ENCODE measurements around the gene MGAT5.

The MGAT5 gene

GRCh38 chr2:134408386-134408785 lies 154.5 kb downstream of the MGAT5 start:
- no peaks in the 10 kb centered on the region for H3K27me3 ChIP-seq (ENCODE audit: control insufficient read depth in 3 of 3, insufficient read depth in 3 of 3, low read depth in 1 of 3, low read length in 3 of 3)
- H3K36me3 ChIP-seq (replicated peaks in 1 of 2; ENCODE audit: control insufficient read depth in 2 of 2, insufficient read depth in 2 of 2, low read length in 2 of 2), result peaks cover 2 to 29% of the 10 kb centered on the region in 2 donors
- H2BK120ac ChIP-seq (ENCODE audit: low read depth, low read length), result no peak overlapping the region
- no peak overlapping the region for H3K4ac ChIP-seq (ENCODE audit: low read length)
- H3K4me1 ChIP-seq (ENCODE audit: control insufficient read depth in 2 of 2, insufficient read depth in 1 of 2, low read depth in 1 of 2, low read length in 2 of 2), result peaks cover 7 to 12% of the 10 kb centered on the region in 2 donors
- no peak overlapping the region for H3K4me3 ChIP-seq (ENCODE audit: low read length in 2 of 2)
- H3K9me3 ChIP-seq (replicated peaks in 1 of 2; ENCODE audit: control insufficient read depth in 2 of 2, insufficient read depth in 1 of 2, low read depth in 1 of 2, low read length in 2 of 2), result no peaks in the 10 kb centered on the region
- H4K8ac ChIP-seq (ENCODE audit: low read depth, low read length), result no peak overlapping the region
- DNase-seq (ENCODE audit: low spot score), result no peak
- no peak overlapping the region for H3K27ac ChIP-seq (replicated peaks; ENCODE audit: low read length)
- no peak overlapping the region for H2AK5ac ChIP-seq (ENCODE audit: low read depth, low read length)
- no peak overlapping the region for H4K91ac ChIP-seq (ENCODE audit: low read depth, low read length, poor library complexity)
- no peak overlapping the region for H3K23ac ChIP-seq (ENCODE audit: low read depth, low read length, poor library complexity)
- H3K18ac ChIP-seq (ENCODE audit: low read length), result no peak overlapping the region
- H2BK15ac ChIP-seq (ENCODE audit: low read length), result no peak overlapping the region
- H2BK5ac ChIP-seq (ENCODE audit: low read length), result no peak overlapping the region
- H3K79me1 ChIP-seq (ENCODE audit: low read depth, low read length), result no peaks in the 10 kb centered on the region
- WGBS, 2 donors (ENCODE audit: extremely low coverage in 2 of 2, insufficient read length in 2 of 2, insufficient replicate concordance in 1 of 2), result no CpG with 5 or more reads among the region's 3 CpGs
- H2BK12ac ChIP-seq (ENCODE audit: low read length), result no peak overlapping the region
- H3K14ac ChIP-seq (ENCODE audit: low read length), result no peak overlapping the region
- H3K9ac ChIP-seq (ENCODE audit: low read depth, low read length, poor library complexity), result no peak overlapping the region
- H2AFZ ChIP-seq (ENCODE audit: low read length), result no peak overlapping the region
- H3K4me2 ChIP-seq (ENCODE audit: insufficient read depth, low read length, poor library complexity, severe bottlenecking), result no peak overlapping the region

GRCh38 chr2:134408791-134409190 lies 154.9 kb downstream of the MGAT5 start:
- no peak overlapping the region for H2BK5ac ChIP-seq (ENCODE audit: low read length)
- no peak overlapping the region for H4K91ac ChIP-seq (ENCODE audit: low read depth, low read length, poor library complexity)
- WGBS, 2 donors (ENCODE audit: extremely low coverage in 2 of 2, insufficient read length in 2 of 2, insufficient replicate concordance in 1 of 2), result no CpG with 5 or more reads among the region's 3 CpGs
- H3K27me3 ChIP-seq (ENCODE audit: control insufficient read depth in 3 of 3, insufficient read depth in 3 of 3, low read depth in 1 of 3, low read length in 3 of 3), result no peaks in the 10 kb centered on the region
- peaks cover 0 to 25% of the 10 kb centered on the region in 2 donors for H3K36me3 ChIP-seq (replicated peaks in 1 of 2; ENCODE audit: control insufficient read depth in 2 of 2, insufficient read depth in 2 of 2, low read length in 2 of 2)
- no peak for DNase-seq (ENCODE audit: low spot score)
- H3K27ac ChIP-seq (replicated peaks; ENCODE audit: low read length), result no peak overlapping the region
- H3K79me1 ChIP-seq (ENCODE audit: low read depth, low read length), result no peaks in the 10 kb centered on the region
- H2BK15ac ChIP-seq (ENCODE audit: low read length), result no peak overlapping the region
- peaks cover 7 to 12% of the 10 kb centered on the region in 2 donors for H3K4me1 ChIP-seq (ENCODE audit: control insufficient read depth in 2 of 2, insufficient read depth in 1 of 2, low read depth in 1 of 2, low read length in 2 of 2)
- no peaks in the 10 kb centered on the region for H3K9me3 ChIP-seq (replicated peaks in 1 of 2; ENCODE audit: control insufficient read depth in 2 of 2, insufficient read depth in 1 of 2, low read depth in 1 of 2, low read length in 2 of 2)
- H3K14ac ChIP-seq (ENCODE audit: low read length), result no peak overlapping the region
- no peak overlapping the region for H4K8ac ChIP-seq (ENCODE audit: low read depth, low read length)
- H3K9ac ChIP-seq (ENCODE audit: low read depth, low read length, poor library complexity), result no peak overlapping the region
- no peak overlapping the region for H3K4me3 ChIP-seq (ENCODE audit: low read length in 2 of 2)
- H3K23ac ChIP-seq (ENCODE audit: low read depth, low read length, poor library complexity), result no peak overlapping the region
- no peak overlapping the region for H2BK12ac ChIP-seq (ENCODE audit: low read length)
- H3K4ac ChIP-seq (ENCODE audit: low read length), result no peak overlapping the region
- H2BK120ac ChIP-seq (ENCODE audit: low read depth, low read length), result no peak overlapping the region
- no peak overlapping the region for H3K4me2 ChIP-seq (ENCODE audit: insufficient read depth, low read length, poor library complexity, severe bottlenecking)
- H2AK5ac ChIP-seq (ENCODE audit: low read depth, low read length), result no peak overlapping the region
- H2AFZ ChIP-seq (ENCODE audit: low read length), result no peak overlapping the region
- no peak overlapping the region for H3K18ac ChIP-seq (ENCODE audit: low read length)

DNA sequence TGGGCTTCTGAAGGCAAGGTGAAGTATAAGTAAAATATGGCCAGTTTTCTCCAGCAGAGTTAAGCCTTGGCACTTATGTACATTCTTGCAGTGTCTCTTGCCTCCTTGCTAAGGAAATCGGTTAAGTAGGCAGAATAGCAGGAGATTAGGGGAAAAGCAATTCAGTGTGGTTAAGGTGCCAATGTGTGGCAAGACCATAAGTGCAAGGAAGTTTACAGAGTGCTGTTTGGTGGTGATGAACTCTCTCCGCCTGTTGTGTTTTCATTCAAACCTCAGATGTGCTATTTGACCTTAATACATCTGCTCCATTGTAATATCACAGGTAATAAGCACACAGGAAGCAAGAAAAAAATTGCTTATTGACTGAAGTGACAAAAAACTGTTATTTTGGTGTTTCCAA lies 156.1 kb downstream of the MGAT5 start:
- Histone ChIP-seq H3K4ac (ENCODE audit: low read length) (no peak overlapping the region), H2AFZ (ENCODE audit: low read length) (no peak overlapping the region), H3K14ac (ENCODE audit: low read length) (no peak overlapping the region), H2BK15ac (ENCODE audit: low read length) (no peak overlapping the region), H3K9ac (ENCODE audit: low read depth, low read length, poor library complexity) (no peak overlapping the region), H3K4me1 (ENCODE audit: control insufficient read depth in 2 of 2, insufficient read depth in 1 of 2, low read depth in 1 of 2, low read length in 2 of 2) (peaks cover 7 to 12% of the 10 kb centered on the region in 2 donors), H3K23ac (ENCODE audit: low read depth, low read length, poor library complexity) (no peak overlapping the region), H2BK12ac (ENCODE audit: low read length) (no peak overlapping the region), H3K4me2 (ENCODE audit: insufficient read depth, low read length, poor library complexity, severe bottlenecking) (no peak overlapping the region), H3K4me3 (ENCODE audit: low read length in 2 of 2) (no peak overlapping the region), H4K91ac (ENCODE audit: low read depth, low read length, poor library complexity) (no peak overlapping the region), H4K8ac (ENCODE audit: low read depth, low read length) (no peak overlapping the region), H2BK5ac (ENCODE audit: low read length) (no peak overlapping the region), H2BK120ac (ENCODE audit: low read depth, low read length) (no peak overlapping the region), H3K27me3 (ENCODE audit: control insufficient read depth in 3 of 3, insufficient read depth in 3 of 3, low read depth in 1 of 3, low read length in 3 of 3) (no peaks in the 10 kb centered on the region), H3K9me3 (replicated peaks in 1 of 2; ENCODE audit: control insufficient read depth in 2 of 2, insufficient read depth in 1 of 2, low read depth in 1 of 2, low read length in 2 of 2) (no peaks in the 10 kb centered on the region), H3K18ac (ENCODE audit: low read length) (no peak overlapping the region), H3K79me1 (ENCODE audit: low read depth, low read length) (no peaks in the 10 kb centered on the region), H3K27ac (replicated peaks; ENCODE audit: low read length) (no peak overlapping the region), H3K36me3 (replicated peaks in 1 of 2; ENCODE audit: control insufficient read depth in 2 of 2, insufficient read depth in 2 of 2, low read length in 2 of 2) (peaks cover 0 to 14% of the 10 kb centered on the region in 2 donors), H2AK5ac (ENCODE audit: low read depth, low read length) (no peak overlapping the region)
- WGBS, 2 donors (ENCODE audit: extremely low coverage in 2 of 2, insufficient read length in 2 of 2, insufficient replicate concordance in 1 of 2), result no CpG with 5 or more reads among the region's 2 CpGs
- DNase-seq (ENCODE audit: low spot score), result no peak

- no peak overlapping the region for H3K27ac ChIP-seq (replicated peaks; ENCODE audit: low read length)
- H3K27me3 ChIP-seq (ENCODE audit: control insufficient read depth in 3 of 3, insufficient read depth in 3 of 3, low read depth in 1 of 3, low read length in 3 of 3), result no peaks in the 10 kb centered on the region
- H3K4me2 ChIP-seq (ENCODE audit: insufficient read depth, low read length, poor library complexity, severe bottlenecking), result no peak overlapping the region
- H3K4me1 ChIP-seq (ENCODE audit: control insufficient read depth in 2 of 2, insufficient read depth in 1 of 2, low read depth in 1 of 2, low read length in 2 of 2), result peaks cover 7 to 12% of the 10 kb centered on the region in 2 donors
- no peak overlapping the region for H2BK15ac ChIP-seq (ENCODE audit: low read length)
- no peaks in the 10 kb centered on the region for H3K9me3 ChIP-seq (replicated peaks in 1 of 2; ENCODE audit: control insufficient read depth in 2 of 2, insufficient read depth in 1 of 2, low read depth in 1 of 2, low read length in 2 of 2)
- no peak overlapping the region for H2BK12ac ChIP-seq (ENCODE audit: low read length)
- H2BK120ac ChIP-seq (ENCODE audit: low read depth, low read length), result no peak overlapping the region
- H3K18ac ChIP-seq (ENCODE audit: low read length), result no peak overlapping the region
- no peak overlapping the region for H4K91ac ChIP-seq (ENCODE audit: low read depth, low read length, poor library complexity)
- H3K23ac ChIP-seq (ENCODE audit: low read depth, low read length, poor library complexity), result no peak overlapping the region
- H4K8ac ChIP-seq (ENCODE audit: low read depth, low read length), result no peak overlapping the region
- H2BK5ac ChIP-seq (ENCODE audit: low read length), result no peak overlapping the region
- no peak overlapping the region for H3K4ac ChIP-seq (ENCODE audit: low read length)
- no peak overlapping the region for H2AK5ac ChIP-seq (ENCODE audit: low read depth, low read length)
- H3K36me3 ChIP-seq (replicated peaks in 1 of 2; ENCODE audit: control insufficient read depth in 2 of 2, insufficient read depth in 2 of 2, low read length in 2 of 2), result peaks cover 0 to 9% of the 10 kb centered on the region in 2 donors
- no peak overlapping the region for H3K14ac ChIP-seq (ENCODE audit: low read length)
- no peaks in the 10 kb centered on the region for H3K79me1 ChIP-seq (ENCODE audit: low read depth, low read length)
- no peak overlapping the region for H2AFZ ChIP-seq (ENCODE audit: low read length)
- H3K9ac ChIP-seq (ENCODE audit: low read depth, low read length, poor library complexity), result no peak overlapping the region
- no CpG with 5 or more reads among the region's 5 CpGs for WGBS, 2 donors (ENCODE audit: extremely low coverage in 2 of 2, insufficient read length in 2 of 2, insufficient replicate concordance in 1 of 2)
- H3K4me3 ChIP-seq (ENCODE audit: low read length in 2 of 2), result no peak overlapping the region
- no peak for DNase-seq (ENCODE audit: low spot score)
These were observed 157.0 kb downstream of the MGAT5 start for GRCh38 chr2:134410831-134411231.
